ENCODE results near the gene RFT1.

GRCh38 chr3:53104762-53105161 lies 25.5 kb downstream of the RFT1 start:
- TF ChIP-seq CTCF (IDR thresholded peaks at IDR 0.05; ENCODE audit: low read length) (no peak), EZH2 (optimal IDR thresholded peaks at IDR 0.05; ENCODE audit: low read depth, low read length) (no peak), EZH2phosphoT487 (IDR thresholded peaks at IDR 0.05; ENCODE audit: low read length) (no peak)
